Measurements from ENCODE around the gene OR2AT4.
"Not testable (repeated sequence)": the region's sequence is repeated elsewhere in the genome, so short reads cannot be mapped to it uniquely, and the experiment has no call there.

Gene OR2AT4

GRCh38 chr11:75103380-75104026 lies 6.8 kb upstream of the OR2AT4 start:
- DNase-seq (ENCODE audit: low spot score): no peak

- DNase-seq (ENCODE audit: low spot score): no peak
Measured at GRCh38 chr11:75101424-75102128, 4.9 kb upstream of the OR2AT4 start.

GRCh38 chr11:75100314-75100713 lies 3.6 kb upstream of the OR2AT4 start:
- DNase-seq (ENCODE audit: low spot score): no peak

GRCh38 chr11:75099635-75100034 lies 3.0 kb upstream of the OR2AT4 start:
- DNase-seq (ENCODE audit: low spot score): no peak

GRCh38 chr11:75098835-75099439 lies 2.3 kb upstream of the OR2AT4 start:
- not testable (repeated sequence) for DNase-seq (ENCODE audit: low spot score)

- DNase-seq (ENCODE audit: low spot score): not testable (repeated sequence)
Measured at GRCh38 chr11:75098181-75098580, 1.5 kb upstream of the OR2AT4 start.

- DNase-seq (ENCODE audit: low spot score): no peak
Measured at GRCh38 chr11:75097173-75097557, 489 bp upstream of the OR2AT4 start.

- not testable (repeated sequence) for DNase-seq (ENCODE audit: low spot score)
Measured at GRCh38 chr11:75094382-75094781, 2.3 kb downstream of the OR2AT4 start.

- DNase-seq (ENCODE audit: low spot score): no peak
Measured at GRCh38 chr11:75090671-75091177, 6.0 kb downstream of the OR2AT4 start.

- no peak for DNase-seq (ENCODE audit: low spot score)
Measured at GRCh38 chr11:75087319-75088305, 9.1 kb downstream of the OR2AT4 start.

GRCh38 chr11:75084883-75085282 lies 11.8 kb downstream of the OR2AT4 start:
- DNase-seq (ENCODE audit: low spot score): no peak

GRCh38 chr11:75083217-75083605 lies 13.5 kb downstream of the OR2AT4 start:
- no peak for DNase-seq (ENCODE audit: low spot score)

- DNase-seq (ENCODE audit: low spot score): no peak
Measured at GRCh38 chr11:75082601-75083216, 14.0 kb downstream of the OR2AT4 start.

- no peak for DNase-seq (ENCODE audit: low spot score)
Measured at GRCh38 chr11:75079546-75079945, 17.1 kb downstream of the OR2AT4 start.

- no peak for DNase-seq (ENCODE audit: low spot score)
Measured at GRCh38 chr11:75078233-75078632, 18.4 kb downstream of the OR2AT4 start.

- DNase-seq (ENCODE audit: low spot score): no peak
Measured at GRCh38 chr11:75077316-75077715, 19.4 kb downstream of the OR2AT4 start.

GRCh38 chr11:75076671-75077070 lies 20.0 kb downstream of the OR2AT4 start:
- DNase-seq (ENCODE audit: low spot score): no peak

GRCh38 chr11:75073459-75074190 lies 23.1 kb downstream of the OR2AT4 start:
- DNase-seq (ENCODE audit: low spot score): no peak

- no peak for DNase-seq (ENCODE audit: low spot score)
Measured at GRCh38 chr11:75072582-75072981, 24.1 kb downstream of the OR2AT4 start.

- DNase-seq (ENCODE audit: low spot score): no peak
Measured at GRCh38 chr11:75069473-75069872, 27.2 kb downstream of the OR2AT4 start.
